Nephron progenitor cell (in vitro differentiated cells): ENCODE measurements around the gene AK1.
A peak's percentile ranks its signal among the peaks of the same experiment; 100 is the strongest.

Source experiments
- DNase-seq: peaks from one replicate; pipeline ENCODE4 v3.0.0; 2021
- H3K27ac Mint-ChIP-seq: 2 replicates; pipeline ENCODE4 v1.8.0; 2021; ENCODE audit warnings: mild to moderate bottlenecking, moderate library complexity, mixed read lengths
- H3K27me3 Mint-ChIP-seq: 2 replicates; pipeline ENCODE4 v1.8.0; 2021; ENCODE audit warnings: mild to moderate bottlenecking, low read depth, mixed read lengths; ENCODE audit not compliant: poor library complexity
- H3K36me3 Mint-ChIP-seq: 2 replicates; pipeline ENCODE4 v1.8.0; 2021; ENCODE audit warnings: low read depth, mixed read lengths
- H3K4me1 Mint-ChIP-seq: 2 replicates; pipeline ENCODE4 v1.8.0; 2021; ENCODE audit warnings: mixed read lengths
- H3K4me3 Mint-ChIP-seq: 2 replicates; pipeline ENCODE4 v1.8.0; 2021; ENCODE audit warnings: mild to moderate bottlenecking, moderate library complexity, mixed read lengths
- H3K9me3 Mint-ChIP-seq: 2 replicates; pipeline ENCODE4 v1.8.0; 2021; ENCODE audit warnings: mild to moderate bottlenecking, moderate library complexity, mixed read lengths
- CTCF ChIP-seq: fragments of 200-600 bp; sonication (generic); IDR thresholded peaks from 2 replicates; pipeline ENCODE4 v1.5.0; 2021; ENCODE audit warnings: antibody characterized with exemption

The AK1 gene

GRCh38 chr9:127818574-127818973 is 58.9 kb downstream of the AK1 start:
- H3K27ac Mint-ChIP-seq = peak overlapping the region; percentile 77
- H3K27me3 Mint-ChIP-seq = peaks cover 3% of the 10 kb centered on the region
- peaks cover 19% of the 10 kb centered on the region for H3K4me1 Mint-ChIP-seq
- H3K36me3 Mint-ChIP-seq = no peaks in the 10 kb centered on the region
- no peak for DNase-seq
- no peak for TF ChIP-seq CTCF
- no peaks in the 10 kb centered on the region for H3K9me3 Mint-ChIP-seq
- H3K4me3 Mint-ChIP-seq = no peak overlapping the region

- H3K4me1 Mint-ChIP-seq = peaks cover 19% of the 10 kb centered on the region
- no peaks in the 10 kb centered on the region for H3K9me3 Mint-ChIP-seq
- no peak for DNase-seq
- H3K27ac Mint-ChIP-seq = peak overlapping the region; percentile 77
- no peaks in the 10 kb centered on the region for H3K36me3 Mint-ChIP-seq
- peaks cover 3% of the 10 kb centered on the region for H3K27me3 Mint-ChIP-seq
- H3K4me3 Mint-ChIP-seq = no peak overlapping the region
- no peak for TF ChIP-seq CTCF
These were observed 59.5 kb downstream of the AK1 start for GRCh38 chr9:127817881-127818434.

- Mint-ChIP-seq H3K4me3 (no peak overlapping the region), H3K4me1 (peaks cover 19% of the 10 kb centered on the region), H3K27ac (peak overlapping the region; percentile 39), H3K27me3 (peaks cover 3% of the 10 kb centered on the region), H3K36me3 (peaks cover 2% of the 10 kb centered on the region), H3K9me3 (no peaks in the 10 kb centered on the region)
- TF ChIP-seq CTCF = no peak
- DNase-seq = no peak
These were observed 60.7 kb downstream of the AK1 start for GRCh38 chr9:127816728-127817127.
